Astrocyte (in vitro differentiated cells and primary cell): ENCODE results near the gene CACNA1B.

Experiments
- EZH2 ChIP-seq: IDR thresholded peaks from 2 replicates; pipeline ENCODE4 v1.6.1; 2012; ENCODE audit warnings: mild to moderate bottlenecking, low read length, inconsistent platforms; ENCODE audit not compliant: insufficient read depth
- TF ChIP-seq, protein P1 (sequence below): IDR thresholded peaks from 2 replicates; pipeline ENCODE4 v1.5.1; 2011; ENCODE audit warnings: low read depth, mild to moderate bottlenecking, inconsistent platforms, low read length, moderate library complexity; ENCODE audit not compliant: insufficient read depth

DNA sequence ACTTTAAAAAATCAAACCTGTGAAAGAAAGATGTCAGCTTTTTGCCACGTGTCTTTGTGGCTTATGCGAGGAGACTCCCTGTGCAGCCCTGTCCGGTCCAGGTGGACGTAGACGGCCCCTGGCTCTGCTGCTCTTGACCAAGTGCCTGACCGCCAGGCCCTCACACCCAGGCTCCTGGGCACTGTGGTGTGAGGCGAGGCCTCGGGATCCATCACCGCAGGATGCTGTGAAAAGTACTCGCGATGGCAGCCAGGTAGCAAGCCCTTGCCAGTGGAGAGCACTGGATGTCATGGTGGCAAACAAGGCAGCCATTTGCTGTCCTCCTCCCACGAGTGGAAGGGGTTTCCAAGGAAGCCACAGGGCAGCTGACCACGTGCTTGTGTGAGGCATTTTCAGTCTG lies 245.1 kb downstream of the CACNA1B start:
- TF ChIP-seq, protein P1, sequence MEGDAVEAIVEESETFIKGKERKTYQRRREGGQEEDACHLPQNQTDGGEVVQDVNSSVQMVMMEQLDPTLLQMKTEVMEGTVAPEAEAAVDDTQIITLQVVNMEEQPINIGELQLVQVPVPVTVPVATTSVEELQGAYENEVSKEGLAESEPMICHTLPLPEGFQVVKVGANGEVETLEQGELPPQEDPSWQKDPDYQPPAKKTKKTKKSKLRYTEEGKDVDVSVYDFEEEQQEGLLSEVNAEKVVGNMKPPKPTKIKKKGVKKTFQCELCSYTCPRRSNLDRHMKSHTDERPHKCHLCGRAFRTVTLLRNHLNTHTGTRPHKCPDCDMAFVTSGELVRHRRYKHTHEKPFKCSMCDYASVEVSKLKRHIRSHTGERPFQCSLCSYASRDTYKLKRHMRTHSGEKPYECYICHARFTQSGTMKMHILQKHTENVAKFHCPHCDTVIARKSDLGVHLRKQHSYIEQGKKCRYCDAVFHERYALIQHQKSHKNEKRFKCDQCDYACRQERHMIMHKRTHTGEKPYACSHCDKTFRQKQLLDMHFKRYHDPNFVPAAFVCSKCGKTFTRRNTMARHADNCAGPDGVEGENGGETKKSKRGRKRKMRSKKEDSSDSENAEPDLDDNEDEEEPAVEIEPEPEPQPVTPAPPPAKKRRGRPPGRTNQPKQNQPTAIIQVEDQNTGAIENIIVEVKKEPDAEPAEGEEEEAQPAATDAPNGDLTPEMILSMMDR, result no peak
- no peak for TF ChIP-seq EZH2
